Activated CD4-positive, alpha-beta T cell treated with anti-CD3 and anti-CD28 coated beads, Interleukin-2, amount 50 U/mL, for 24 hours (primary cell): ENCODE results near the gene ACOXL.
A peak's percentile ranks its signal among the peaks of the same experiment; 100 is the strongest.

Source experiments
- DNase-seq, 2 donors: peaks; one replicate each; pipeline ENCODE4 v3.0.0-alpha.2; 2020; ENCODE audit warnings: low read depth in 1 of 2, low spot score in 1 of 2

The ACOXL gene

DNA sequence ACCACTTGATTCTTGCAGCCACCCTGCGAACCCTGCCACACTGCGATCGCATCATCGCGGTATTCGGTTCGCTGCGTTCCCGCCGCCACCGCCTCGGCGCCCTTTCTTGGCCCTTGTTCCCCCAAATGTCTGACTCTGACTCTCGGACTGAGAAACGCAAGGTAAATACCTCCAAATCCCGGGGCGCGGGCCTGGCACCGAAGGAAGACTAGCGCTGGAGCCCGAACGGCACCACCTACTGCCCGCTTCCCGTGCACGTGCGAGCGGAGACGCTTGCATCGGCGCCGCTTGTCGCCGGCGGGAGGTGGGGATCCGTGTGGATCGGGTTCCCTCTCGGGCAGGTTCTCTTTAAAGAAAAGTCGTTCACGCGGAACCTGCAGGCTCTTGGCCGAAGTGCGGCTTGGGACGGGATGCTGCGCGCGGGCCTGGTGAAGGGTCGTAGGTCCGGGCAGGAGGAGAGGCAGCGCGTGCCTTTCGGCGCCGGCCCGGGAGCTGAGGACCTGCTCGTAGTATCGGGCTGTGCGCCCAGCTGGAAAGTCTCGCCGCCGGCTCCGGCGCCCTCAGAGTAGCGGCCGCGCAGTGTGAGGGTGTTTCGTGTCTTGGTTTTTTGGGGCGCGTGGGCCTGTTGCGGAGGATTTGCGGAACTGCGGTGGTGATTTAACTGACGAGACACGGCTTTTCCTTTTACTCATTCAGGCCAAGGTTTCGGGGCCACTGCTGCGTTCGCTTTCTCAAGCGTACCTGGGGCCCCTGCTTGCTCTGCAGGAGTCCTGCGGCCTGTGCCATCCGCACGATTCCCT, 388.9 kb downstream of the ACOXL start:
- DNase-seq: peak in 1 of 2 donors; percentile 41

DNA sequence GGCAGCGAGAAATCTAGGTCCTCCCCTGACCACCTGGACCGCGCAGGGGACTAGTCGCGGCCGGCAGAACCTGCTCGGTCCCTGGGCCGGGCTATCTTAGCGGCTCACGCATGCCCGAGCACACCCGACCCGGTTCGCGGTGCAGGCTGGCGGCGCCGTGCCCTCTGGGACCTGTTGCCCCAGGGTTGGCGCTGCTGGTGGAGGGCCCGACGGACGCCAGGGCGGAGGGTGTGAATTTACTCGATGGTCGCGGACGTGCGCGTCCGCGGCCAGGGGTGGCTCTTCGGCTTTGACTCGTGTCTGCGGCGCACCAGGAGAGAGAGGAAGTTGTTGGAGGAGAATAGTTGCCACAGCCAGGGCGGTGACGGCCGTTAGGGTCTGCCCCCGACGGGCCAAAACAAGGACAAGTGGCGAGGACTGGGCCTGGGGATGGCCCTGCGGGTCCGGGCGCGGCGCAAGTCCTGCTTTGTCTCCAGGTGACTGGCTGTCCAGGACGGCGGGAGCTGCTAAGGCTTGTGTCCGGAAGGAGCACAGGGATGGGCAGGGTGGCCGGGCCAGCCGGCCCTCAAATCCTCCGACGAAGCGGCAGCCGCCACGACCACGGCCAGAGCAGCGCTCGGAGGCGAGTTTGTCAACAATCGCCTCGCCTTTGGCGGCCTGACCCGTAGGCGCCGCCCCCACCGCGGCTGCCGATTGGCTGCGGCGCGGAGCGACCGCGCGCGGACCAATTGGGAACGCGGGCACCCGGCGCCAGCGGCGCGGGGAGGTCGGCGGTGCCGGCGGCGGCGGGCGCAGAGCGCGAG, 389.7 kb downstream of the ACOXL start:
- peak; percentile 47 to 57 for DNase-seq

DNA sequence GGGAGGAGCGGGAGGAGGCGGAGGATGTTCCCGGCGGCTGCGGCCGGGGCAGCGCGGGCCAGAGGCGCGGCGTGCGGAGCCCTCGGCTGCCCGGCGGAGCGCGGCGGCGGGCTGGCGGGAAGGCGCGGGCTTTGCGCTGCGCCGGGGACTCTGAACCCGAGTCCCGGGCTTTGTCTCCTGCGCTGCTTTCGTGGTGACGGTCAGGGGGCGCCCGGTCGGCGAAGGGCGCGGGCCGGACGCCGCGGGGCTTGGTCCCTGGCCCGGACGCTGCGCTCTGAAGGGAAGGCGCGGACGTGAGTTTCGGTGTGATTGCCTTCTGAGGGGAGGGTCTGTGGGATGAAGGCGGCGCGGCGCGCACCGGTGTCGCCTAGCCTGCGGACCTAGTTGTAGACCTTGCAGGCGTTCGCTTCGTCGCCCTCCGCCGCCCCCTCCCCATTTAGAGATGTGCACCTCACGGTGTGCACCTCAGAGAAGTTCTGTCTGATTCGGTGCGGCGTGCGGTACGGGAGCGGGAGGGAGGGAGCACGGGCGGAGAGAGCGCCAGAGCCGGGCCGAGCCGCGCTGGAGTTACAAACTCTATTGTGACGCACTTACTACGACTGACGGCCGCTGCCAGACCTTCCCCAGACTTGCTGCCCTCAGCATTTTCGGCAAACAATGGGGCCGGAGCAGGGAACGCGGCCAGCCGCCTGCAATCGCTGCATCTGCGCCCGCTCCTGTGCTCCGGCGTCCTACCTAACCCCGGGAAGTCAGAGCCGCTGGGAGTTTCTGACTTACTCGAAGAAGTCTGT, 390.5 kb downstream of the ACOXL start:
- DNase-seq: peak in 1 of 2 donors; percentile 13

DNA sequence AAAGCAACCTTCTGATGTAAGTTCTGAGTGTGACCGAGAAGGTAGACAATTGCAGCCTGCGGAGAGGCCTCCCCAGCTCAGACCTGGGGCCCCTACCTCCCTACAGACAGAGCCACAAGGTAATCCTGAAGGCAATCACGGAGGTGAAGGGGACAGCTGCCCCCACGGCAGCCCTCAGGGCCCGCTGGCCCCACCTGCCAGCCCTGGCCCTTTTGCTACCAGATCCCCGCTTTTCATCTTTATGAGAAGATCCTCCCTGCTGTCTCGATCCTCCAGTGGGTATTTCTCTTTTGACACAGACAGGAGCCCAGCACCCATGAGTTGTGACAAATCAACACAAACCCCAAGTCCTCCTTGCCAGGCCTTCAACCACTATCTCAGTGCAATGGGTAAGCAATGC, 391.4 kb downstream of the ACOXL start:
- DNase-seq: no peak

DNA sequence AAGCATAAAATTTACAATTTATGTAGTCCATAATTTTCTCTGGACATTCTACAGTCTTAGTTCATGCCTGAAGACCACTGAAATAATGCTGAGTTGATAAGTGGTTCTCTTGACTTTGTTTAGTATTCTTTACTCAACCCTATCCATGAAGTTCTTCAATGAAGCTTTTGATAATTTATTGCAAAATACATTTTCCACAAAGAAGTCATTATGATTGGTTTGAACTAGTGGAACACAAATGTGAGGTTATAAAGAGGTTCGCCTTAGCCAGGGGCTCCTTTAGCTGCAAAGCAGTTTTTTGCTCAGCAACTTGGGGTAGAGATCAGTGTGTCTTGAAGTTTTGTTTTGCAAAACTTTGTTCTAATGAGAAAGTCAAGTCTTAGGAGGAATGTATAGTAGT, 394.2 kb downstream of the ACOXL start:
- no peak for DNase-seq

GRCh38 chr2:111127351-111127750, 395.0 kb downstream of the ACOXL start:
- no peak for DNase-seq

DNA sequence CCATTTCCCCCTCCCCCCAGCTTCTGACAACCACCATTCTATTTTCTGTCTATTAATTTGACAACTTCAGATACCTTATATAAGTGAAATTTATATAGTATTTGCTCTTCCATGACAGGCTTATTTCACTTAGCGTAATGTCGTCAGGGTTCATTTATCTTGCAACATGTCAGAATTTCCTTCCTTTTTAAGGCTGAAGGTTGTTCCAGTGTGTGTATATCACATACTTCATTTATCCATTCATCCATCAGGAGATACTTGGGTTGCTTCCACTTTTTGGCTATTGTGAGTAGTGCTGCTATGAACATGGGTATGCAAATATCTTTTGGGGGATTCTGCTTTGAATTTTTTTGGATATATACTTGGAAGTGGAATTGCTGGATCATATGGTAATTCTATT, 395.7 kb downstream of the ACOXL start:
- DNase-seq: no peak

DNA sequence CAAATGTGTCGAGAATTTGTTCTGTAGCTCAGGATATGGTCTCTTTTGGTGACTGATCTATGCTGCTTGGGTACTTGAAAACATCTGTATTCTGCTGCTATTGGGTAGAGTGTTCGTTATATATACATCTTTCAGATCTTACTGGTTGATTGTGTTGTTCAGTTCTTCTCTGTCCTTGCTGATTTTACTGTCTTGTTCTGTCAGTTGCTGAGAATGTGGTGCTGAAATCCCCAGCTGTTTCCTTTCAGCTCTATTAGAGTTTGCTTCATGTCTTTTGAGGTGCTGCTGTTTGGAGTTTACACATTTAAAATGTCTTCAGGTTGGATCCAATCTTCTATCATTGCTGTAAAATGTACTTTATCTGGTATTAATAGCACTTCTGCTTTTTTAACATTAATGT, 401.2 kb downstream of the ACOXL start:
- no peak for DNase-seq

- no peak for DNase-seq
Measured at GRCh38 chr2:111134055-111134454, 401.7 kb downstream of the ACOXL start.

GRCh38 chr2:111135237-111135909, 403.0 kb downstream of the ACOXL start:
- no peak for DNase-seq

- no peak for DNase-seq
Measured at GRCh38 chr2:111135910-111136297, 403.5 kb downstream of the ACOXL start.

- no peak for DNase-seq
Measured at GRCh38 chr2:111138839-111139238, 406.5 kb downstream of the ACOXL start.

GRCh38 chr2:111139637-111140317, 407.4 kb downstream of the ACOXL start:
- no peak for DNase-seq

- no peak for DNase-seq
Measured at GRCh38 chr2:111140815-111141214, 408.4 kb downstream of the ACOXL start.

GRCh38 chr2:111142101-111142500, 409.7 kb downstream of the ACOXL start:
- no peak for DNase-seq

- no peak for DNase-seq
Measured at GRCh38 chr2:111143107-111143842, 410.9 kb downstream of the ACOXL start.

GRCh38 chr2:111143843-111144198, 411.4 kb downstream of the ACOXL start:
- no peak for DNase-seq

DNA sequence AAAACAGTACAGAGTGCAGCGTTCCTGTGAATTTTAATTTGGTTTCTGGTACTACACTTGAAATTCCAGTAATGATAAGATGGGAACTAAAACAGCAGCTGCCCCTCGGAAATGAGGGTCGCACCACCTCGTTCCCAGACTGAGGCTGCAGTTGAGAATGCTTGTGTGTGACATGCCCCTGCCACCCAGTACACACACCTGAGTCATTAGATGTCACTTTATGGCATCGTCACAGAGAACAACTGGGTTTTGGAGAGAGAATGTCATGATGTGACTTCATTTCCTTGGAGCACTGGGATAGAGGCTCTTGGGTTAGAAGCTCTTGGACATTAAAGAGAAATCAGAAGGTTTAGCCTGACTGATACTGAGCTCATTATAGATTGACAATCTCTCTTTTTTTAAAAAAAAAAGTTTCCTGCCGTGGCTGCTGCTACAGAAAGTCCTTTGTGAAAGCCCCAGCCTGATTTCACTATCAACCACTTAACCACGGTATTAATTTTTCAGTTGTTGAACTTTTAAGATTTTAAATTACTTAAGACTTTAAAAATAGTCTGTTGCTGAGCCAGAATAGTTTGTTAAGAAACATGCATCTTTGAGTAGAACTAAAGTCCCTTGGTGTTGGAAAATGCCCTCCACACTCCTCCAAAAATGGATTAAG, 412.9 kb downstream of the ACOXL start:
- DNase-seq: no peak

DNA sequence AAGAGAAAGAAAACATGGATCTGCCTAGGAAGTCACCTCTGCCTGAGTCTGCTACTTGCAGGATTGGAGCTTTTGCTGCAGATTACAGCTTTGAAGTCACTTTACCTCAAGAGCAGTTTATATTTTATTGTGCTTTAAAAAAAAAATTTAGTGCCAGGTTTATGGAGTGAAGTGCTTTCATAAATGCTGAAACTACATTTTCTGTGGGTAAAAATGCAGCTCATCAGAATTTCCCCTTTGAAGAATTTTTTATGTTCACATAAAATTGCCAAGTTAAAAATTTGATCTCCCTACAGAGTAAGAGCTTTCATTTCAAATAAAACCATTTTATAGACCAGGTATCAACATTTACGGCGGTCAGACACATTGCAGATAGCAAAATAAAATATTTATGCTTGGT, 413.6 kb downstream of the ACOXL start:
- no peak for DNase-seq
